Effector memory CD8-positive, alpha-beta T cell (primary cell): Measurements from ENCODE around the gene SET.
"Not testable (repeated sequence)": the region's sequence is repeated elsewhere in the genome, so short reads cannot be mapped to it uniquely, and the experiment has no call there.

Experiments used
- ATAC-seq: fragments of 150-1000 bp; cut with Tn5 transposase; replicated peaks from 2 replicates; pipeline ENCODE4 v1.10.0; 2021; ENCODE audit warnings: mild to moderate bottlenecking, moderate library complexity
- DNase-seq, 3 experiments: peaks; one replicate each; pipeline ENCODE4 v3.0.0; 2021
- H3K27ac Mint-ChIP-seq, 2 donors: one replicate each; pipeline ENCODE4 v1.8.0; 2022; ENCODE audit warnings: mild to moderate bottlenecking in 2 of 2, mixed read lengths in 2 of 2, moderate library complexity in 2 of 2
- H3K27me3 Mint-ChIP-seq, 2 donors: one replicate each; pipeline ENCODE4 v1.8.0; 2022; ENCODE audit warnings: mixed read lengths in 2 of 2
- H3K36me3 Mint-ChIP-seq: one replicate; pipeline ENCODE4 v1.8.0; 2022; ENCODE audit warnings: mild to moderate bottlenecking, moderate library complexity, mixed read lengths; ENCODE audit not compliant: insufficient read depth
- H3K4me1 Mint-ChIP-seq, 2 donors: one replicate each; pipeline ENCODE4 v1.8.0; 2022; ENCODE audit warnings: low read depth in 2 of 2, mixed read lengths in 2 of 2
- H3K4me3 Mint-ChIP-seq, 2 donors: one replicate each; pipeline ENCODE4 v1.8.0; 2022; ENCODE audit warnings: mild to moderate bottlenecking in 2 of 2, mixed read lengths in 2 of 2, moderate library complexity in 2 of 2
- H3K9me3 Mint-ChIP-seq, 2 donors: one replicate each; pipeline ENCODE4 v1.8.0; 2022; ENCODE audit warnings: mixed read lengths in 2 of 2

SET gene

DNA sequence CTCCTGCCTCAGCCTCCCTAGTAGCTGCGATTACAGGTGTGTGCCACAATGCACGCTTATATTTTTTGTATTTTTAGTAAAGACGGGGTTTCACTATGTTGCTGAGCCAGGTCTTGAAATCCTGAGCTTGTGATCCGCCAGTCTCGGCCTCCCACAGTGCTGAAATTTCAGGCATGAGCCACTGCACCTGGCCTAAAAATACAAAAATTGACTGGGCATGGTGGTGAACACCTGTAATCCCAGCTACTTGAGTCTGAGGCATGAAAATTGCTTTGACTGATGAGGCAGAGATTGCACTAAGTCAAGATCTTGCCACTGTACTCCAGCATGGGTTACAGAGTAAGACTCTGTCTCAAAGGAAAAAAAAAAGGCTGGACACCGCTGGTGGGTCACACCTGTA lies 19.2 kb upstream of the SET start:
- DNase-seq (no peak), ATAC-seq (no peak)
- Mint-ChIP-seq H3K36me3 (peaks cover 8% of the 10 kb centered on the region), H3K4me3 (no peak overlapping the region), H3K27me3 (no peaks in the 10 kb centered on the region), H3K9me3 (no peaks in the 10 kb centered on the region), H3K4me1 (no peaks in the 10 kb centered on the region), H3K27ac (no peak overlapping the region)

DNA sequence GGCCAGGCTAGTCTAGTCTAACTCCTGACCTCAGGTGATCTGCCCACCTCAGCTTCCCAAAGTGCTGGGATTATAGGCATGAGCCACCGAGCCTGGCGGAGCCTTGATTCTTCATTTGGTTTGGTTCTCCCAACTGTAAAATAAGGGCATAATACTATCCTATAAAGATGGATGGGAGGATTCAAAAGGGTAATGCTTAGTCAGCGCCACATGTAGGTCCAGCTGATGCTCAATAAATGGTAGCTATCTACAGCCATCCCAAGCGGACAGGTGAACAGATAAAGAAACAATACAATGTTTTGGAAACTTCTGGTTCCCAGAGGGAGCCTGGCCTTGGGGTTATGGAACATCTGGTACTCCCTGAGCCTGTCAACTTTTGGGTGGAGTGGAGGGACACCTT lies 13.6 kb upstream of the SET start:
- Mint-ChIP-seq H3K27ac (no peak overlapping the region), H3K9me3 (no peaks in the 10 kb centered on the region), H3K36me3 (peaks cover 9% of the 10 kb centered on the region), H3K4me3 (no peak overlapping the region), H3K4me1 (no peaks in the 10 kb centered on the region), H3K27me3 (no peaks in the 10 kb centered on the region)
- DNase-seq (no peak), ATAC-seq (no peak)

DNA sequence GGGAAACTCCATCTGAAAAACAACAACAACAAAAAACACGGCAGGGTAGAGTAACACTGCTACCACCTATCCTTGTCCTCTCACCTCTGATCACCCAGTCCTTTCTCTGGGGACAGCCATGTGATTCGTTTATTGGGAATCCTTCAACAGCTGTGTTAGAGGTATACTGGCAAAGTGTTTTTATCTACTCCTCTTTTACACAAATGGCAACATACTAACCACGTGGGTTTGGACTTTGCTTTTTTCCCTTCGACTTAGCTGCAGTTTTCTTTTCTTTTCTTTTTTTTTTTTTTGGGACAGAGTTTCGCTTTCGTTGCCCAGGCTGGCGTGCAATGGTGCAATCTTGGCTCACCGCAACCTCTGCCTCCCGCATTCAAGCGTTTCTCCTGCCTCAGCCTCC lies 11.2 kb upstream of the SET start:
- no peak for ATAC-seq
- H3K27me3 Mint-ChIP-seq: no peaks in the 10 kb centered on the region
- peaks cover 0 to 5% of the 10 kb centered on the region in 2 donors for H3K4me1 Mint-ChIP-seq

DNA sequence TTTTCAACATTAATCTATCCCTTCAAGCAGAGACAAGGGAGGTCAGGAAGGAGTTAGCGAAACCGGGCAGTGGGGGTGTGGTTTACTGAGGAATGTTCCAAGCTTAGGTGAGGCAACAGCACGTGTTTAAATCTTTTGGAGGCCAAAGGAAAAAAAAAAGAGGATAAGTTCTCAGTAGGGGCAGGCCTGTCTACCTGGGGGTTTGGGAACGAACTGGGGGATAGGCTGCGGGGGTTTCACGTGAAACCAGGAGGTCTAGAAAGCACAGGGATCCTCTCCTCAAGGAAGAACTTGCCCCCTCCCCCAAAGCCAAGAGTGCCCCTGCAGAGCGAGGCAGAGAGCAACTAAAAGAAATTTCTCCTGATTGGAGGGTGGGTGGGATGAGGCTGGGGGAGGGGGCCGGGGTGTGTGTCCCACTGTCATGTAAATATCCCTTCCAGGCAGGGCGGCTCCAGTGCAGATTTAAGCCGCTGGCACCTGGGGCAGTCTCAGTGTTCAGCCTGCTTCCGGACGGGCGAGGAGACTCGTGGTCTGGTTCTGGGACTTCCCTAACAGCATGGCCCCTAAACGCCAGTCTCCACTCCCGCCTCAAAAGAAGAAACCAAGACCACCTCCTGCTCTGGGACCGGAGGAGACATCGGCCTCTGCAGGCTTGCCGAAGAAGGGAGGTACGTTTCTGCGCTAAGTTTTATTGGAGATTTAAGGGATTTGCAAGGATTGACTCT lies 5.5 kb upstream of the SET start:
- no peaks in the 10 kb centered on the region for H3K9me3 Mint-ChIP-seq
- DNase-seq (peak; percentile 13 to 29 (median 13)), ATAC-seq (peak; percentile 44)

More for the DNA sequence above, 11.2 kb upstream of the SET start:
- Mint-ChIP-seq H3K36me3 (peaks cover 7% of the 10 kb centered on the region), H3K27ac (no peak overlapping the region), H3K4me3 (no peak overlapping the region), H3K9me3 (no peaks in the 10 kb centered on the region)
- DNase-seq: no peak

DNA sequence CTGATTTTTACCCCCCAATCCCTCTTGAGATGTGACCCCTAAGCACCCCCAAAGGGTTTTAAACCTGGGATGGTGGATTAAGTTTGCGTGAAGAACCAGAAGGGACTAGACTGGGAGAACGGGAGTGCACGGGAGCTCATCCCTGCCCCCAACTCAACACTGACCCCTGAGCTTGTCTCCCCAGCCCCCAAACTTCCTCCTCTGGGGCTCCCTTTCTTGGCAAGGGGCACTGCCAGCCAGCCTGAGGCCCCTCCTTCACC lies 5.0 kb upstream of the SET start:
- Mint-ChIP-seq H3K36me3 (peaks cover 23% of the 10 kb centered on the region), H3K27ac (peak overlapping the region; percentile 98), H3K4me3 (peak overlapping the region; percentile 95), H3K27me3 (no peaks in the 10 kb centered on the region), H3K4me1 (peaks cover 36 to 49% of the 10 kb centered on the region in 2 donors), H3K9me3 (no peaks in the 10 kb centered on the region)
- ATAC-seq (no peak), DNase-seq (no peak)

More for the DNA sequence above, 5.5 kb upstream of the SET start:
- H3K36me3 Mint-ChIP-seq: peaks cover 22% of the 10 kb centered on the region
- H3K27ac Mint-ChIP-seq: peak overlapping the region; percentile 98
- peaks cover 36 to 48% of the 10 kb centered on the region in 2 donors for H3K4me1 Mint-ChIP-seq
- H3K27me3 Mint-ChIP-seq: no peaks in the 10 kb centered on the region
- peak overlapping the region; percentile 95 for H3K4me3 Mint-ChIP-seq

DNA sequence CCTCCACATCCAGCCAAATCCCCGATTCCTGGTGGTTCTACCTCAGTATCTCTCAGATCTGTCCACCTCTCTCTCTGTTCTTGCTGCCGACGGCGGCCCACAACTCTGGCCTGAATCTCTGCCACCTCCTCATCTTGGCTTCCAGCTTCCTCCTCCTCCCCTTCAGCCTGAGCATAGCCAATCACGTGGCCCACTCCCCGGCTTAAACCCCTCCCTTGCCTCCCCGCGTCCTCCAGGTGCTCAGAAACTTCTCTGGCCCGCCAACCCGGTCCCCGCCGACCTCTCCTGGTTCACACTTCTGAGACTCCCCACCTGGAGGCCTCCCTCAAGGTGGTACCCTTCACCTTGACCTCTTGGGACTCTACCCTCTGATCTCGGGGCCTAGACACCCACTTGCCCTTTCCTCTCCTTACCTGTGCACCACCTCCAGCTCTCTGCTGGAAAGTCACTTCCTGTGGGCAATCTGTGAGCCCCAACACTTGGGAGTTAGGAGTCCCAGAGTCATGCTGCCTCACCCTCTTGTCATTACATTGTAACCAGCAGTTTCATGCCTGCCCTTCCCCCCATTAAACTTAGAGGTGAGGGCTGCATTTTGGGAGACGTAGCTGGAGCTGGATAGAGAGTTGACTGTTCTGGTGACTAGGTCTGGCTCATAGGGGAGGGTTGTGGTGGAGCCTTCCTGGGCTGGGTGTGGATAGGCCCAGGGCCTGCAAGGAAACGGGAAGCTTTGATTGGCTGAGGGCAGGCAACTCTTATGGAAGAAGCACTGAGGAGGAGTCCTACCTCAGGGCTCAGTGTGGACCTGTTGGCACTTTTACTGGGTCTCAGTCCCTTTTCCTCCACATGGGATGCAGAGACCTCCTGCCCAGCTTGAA lies 4.5 kb upstream of the SET start:
- Mint-ChIP-seq H3K27ac (peak overlapping the region; percentile 98), H3K4me3 (peak overlapping the region; percentile 95), H3K9me3 (no peaks in the 10 kb centered on the region), H3K27me3 (no peaks in the 10 kb centered on the region), H3K36me3 (peaks cover 23% of the 10 kb centered on the region), H3K4me1 (peaks cover 36 to 49% of the 10 kb centered on the region in 2 donors)
- peak; percentile 48 for ATAC-seq
- peak; percentile 58 to 65 (median 58) for DNase-seq

DNA sequence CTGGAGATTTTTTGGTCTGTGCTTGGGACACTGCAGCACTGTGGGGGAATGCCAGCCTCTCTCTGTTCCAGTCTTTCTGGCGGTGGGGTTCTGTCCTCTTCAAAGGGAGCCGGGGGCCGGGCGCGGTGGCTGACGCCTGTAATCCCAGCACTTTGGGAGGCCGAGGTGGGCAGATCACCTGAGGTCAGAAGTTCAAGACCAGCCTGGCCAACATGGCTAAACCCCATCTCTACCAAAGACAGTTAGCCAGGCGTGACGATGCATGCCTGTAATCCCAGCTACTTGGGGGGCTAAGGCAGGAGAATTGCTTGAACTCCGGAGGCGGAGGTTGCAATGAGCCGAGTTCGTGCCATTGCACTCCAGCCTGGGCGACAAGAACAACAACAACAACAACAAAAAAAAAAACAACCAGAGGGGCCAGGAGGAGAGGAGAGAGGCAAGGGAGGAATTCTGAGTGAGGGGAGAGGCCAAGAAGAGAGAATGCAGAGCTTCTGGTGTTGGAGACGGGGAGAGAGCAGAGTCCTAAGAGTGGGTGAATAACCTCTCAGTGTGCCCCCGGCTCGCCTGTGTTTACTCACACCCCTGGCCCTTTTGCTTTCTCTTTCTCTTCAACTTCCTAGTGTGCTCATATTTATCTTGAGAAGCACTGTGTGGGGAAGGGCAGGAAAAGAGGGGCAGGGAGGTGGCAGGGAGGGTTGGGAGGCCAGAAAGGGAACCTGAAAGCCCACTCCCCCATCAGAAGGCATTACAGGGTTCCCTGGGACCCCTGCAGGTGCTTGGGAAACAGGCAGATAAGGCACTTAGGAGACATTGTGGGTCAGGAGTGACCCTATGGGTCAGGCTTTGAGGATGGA lies 3.2 kb upstream of the SET start:
- Mint-ChIP-seq H3K27me3 (no peaks in the 10 kb centered on the region), H3K9me3 (no peaks in the 10 kb centered on the region), H3K4me1 (peaks cover 41 to 54% of the 10 kb centered on the region in 2 donors), H3K36me3 (peaks cover 30% of the 10 kb centered on the region), H3K27ac (peak overlapping the region; percentile 98), H3K4me3 (peak overlapping the region; percentile 95)
- DNase-seq (peak in 1 of 3 experiments; percentile 18), ATAC-seq (no peak)

DNA sequence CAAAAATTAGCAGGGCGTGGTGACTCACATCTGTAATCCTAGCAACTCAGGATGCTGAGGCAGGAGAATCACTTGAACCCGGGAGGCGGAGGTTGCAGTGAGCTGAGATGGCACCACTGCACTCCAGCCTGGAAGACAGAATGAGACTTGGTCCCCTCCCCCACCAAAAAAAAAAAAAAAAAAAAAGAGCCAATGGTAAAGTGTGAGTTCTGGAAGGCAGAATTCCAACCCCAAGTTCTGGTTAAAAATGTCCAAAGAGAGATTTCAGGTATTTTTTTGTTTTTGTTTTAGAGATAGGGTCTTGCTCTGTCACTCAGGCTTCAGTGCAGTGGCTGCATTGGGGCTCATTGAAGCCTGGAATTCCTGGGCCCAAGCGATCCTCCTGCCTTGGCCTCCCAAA lies 1.6 kb upstream of the SET start:
- no peaks in the 10 kb centered on the region for H3K9me3 Mint-ChIP-seq
- ATAC-seq: no peak
- H3K4me3 Mint-ChIP-seq: peak overlapping the region; percentile 95
- DNase-seq: no peak
- peaks cover 46% of the 10 kb centered on the region for H3K36me3 Mint-ChIP-seq
- H3K4me1 Mint-ChIP-seq: peaks cover 52 to 59% of the 10 kb centered on the region in 2 donors
- H3K27ac Mint-ChIP-seq: peak overlapping the region; percentile 98
- no peaks in the 10 kb centered on the region for H3K27me3 Mint-ChIP-seq

DNA sequence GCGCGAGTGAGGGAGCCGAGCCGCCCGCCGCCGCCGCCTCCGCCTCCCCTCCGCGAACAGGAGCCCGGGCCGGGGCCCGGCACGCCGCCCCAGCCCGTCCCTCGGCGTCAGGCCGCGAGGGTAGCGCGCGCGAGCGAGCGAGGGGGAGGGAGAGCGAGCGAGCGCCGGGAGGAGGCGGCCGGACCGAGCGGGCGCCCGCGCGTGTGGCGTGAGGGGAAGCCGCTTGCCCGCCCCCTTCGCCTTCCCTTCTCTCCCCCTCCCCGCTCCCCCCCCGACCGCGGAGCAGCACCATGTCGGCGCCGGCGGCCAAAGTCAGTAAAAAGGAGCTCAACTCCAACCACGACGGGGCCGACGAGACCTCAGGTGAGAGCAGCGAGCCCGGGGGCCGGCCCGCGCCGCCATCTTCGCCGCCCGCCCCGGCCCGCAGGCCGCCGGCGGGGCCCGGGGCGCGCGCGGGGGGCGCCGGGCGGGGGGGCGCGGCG lies 312 bp downstream of the SET start:
- Mint-ChIP-seq H3K36me3 (peaks cover 58% of the 10 kb centered on the region), H3K9me3 (no peaks in the 10 kb centered on the region), H3K27me3 (no peaks in the 10 kb centered on the region), H3K4me1 (peaks cover 44 to 55% of the 10 kb centered on the region in 2 donors), H3K27ac (no peak overlapping the region), H3K4me3 (peak overlapping the region; percentile 78 to 82)
- DNase-seq (peak in 2 of 3 experiments; percentile 46 to 48), ATAC-seq (peak; percentile 20)

DNA sequence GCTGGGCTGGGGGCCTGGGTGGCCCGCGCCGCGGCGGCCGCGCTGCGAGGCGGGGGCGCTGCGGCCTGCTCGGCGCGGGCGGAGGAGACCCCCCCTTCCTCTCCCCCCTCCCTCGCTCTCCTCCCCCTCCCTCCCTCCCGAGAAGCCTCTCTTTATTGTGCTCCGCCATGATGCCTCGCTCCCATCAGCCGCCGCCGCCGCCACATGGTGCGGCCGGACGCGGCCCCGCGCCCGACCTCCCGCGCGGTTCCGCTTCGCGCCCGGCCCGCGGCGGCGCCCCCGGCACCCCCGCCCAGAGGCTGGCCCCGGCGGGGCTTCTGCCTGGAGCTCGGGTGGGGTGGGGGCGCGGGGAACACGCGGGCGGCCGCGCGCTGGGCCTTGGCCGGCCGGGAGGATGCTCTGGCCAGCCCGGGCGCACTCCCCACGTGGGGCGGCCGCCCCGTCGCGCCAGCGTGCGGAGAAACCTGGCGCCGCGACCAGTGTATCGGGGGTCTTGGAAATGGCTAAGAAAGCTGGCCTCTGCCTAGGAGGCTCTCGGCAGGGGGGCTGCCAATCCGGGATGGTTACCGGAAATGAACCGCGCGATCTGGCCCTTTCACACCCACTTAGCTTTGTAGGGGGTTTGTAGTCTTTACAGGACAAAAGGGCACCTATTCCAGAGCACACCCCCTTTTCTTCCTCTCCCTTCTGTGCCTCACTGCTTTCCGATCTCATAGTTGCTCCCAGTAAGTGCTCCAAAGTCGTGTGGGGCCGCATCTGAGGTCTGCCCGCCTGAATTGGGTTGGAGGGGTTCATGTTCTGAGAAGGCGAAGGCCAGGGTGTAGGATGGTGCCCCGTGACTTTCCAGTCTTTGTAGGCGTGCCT lies 1.0 kb downstream of the SET start:
- ATAC-seq: peak; percentile 24

DNA sequence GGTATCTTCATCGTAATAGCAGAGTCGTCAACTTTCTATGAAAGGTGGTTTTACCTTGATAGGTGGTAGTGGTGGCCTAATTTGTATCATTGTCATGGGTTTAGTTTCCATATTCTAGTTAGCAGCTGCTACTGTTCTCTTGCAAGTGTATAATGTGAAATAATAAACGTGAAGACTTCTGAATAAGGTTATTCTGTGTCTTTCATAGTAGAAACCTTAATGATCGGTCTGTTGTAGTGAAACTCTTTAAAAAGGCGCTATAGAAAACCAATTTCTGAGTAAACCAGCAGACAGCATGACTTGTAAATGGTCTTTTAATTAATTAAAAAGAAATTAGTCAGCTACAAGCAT lies 1.6 kb downstream of the SET start:
- no peak for DNase-seq
- peak; percentile 18 for ATAC-seq
- Mint-ChIP-seq H3K4me1 (peaks cover 31 to 42% of the 10 kb centered on the region in 2 donors), H3K27ac (peak overlapping the region; percentile 97 to 99), H3K36me3 (peaks cover 70% of the 10 kb centered on the region), H3K4me3 (peak overlapping the region; percentile 94 to 99), H3K9me3 (no peaks in the 10 kb centered on the region), H3K27me3 (no peaks in the 10 kb centered on the region)

More for the DNA sequence above, 1.0 kb downstream of the SET start:
- Mint-ChIP-seq H3K27ac (peak overlapping the region; percentile 97 to 99), H3K27me3 (no peaks in the 10 kb centered on the region), H3K36me3 (peaks cover 64% of the 10 kb centered on the region), H3K4me3 (peak overlapping the region; percentile 94 to 99), H3K4me1 (peaks cover 37 to 48% of the 10 kb centered on the region in 2 donors), H3K9me3 (no peaks in the 10 kb centered on the region)
- peak; percentile 26 to 28 (median 27) for DNase-seq

DNA sequence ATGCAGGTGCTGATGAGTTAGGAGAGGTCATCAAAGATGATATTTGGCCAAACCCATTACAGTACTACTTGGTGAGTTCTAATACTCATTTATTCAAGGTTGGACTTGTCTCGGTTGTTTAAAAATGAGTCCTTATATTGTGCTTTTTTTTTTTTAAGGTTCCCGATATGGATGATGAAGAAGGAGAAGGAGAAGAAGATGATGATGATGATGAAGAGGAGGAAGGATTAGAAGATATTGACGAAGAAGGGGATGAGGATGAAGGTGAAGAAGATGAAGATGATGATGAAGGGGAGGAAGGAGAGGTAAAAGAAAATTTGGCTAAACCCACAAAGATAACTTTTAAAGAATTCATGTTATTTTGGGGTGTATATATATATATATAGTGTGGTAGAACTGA lies 4.7 kb downstream of the SET start:
- not testable (repeated sequence) for DNase-seq, ATAC-seq, H3K9me3 Mint-ChIP-seq, H3K4me3 Mint-ChIP-seq, H3K27me3 Mint-ChIP-seq
- H3K27ac Mint-ChIP-seq: peak overlapping the region in 1 of 2 donors; percentile 8
- peaks cover 67% of the 10 kb centered on the region for H3K36me3 Mint-ChIP-seq
- peaks cover 16 to 23% of the 10 kb centered on the region in 2 donors for H3K4me1 Mint-ChIP-seq
